Inflammatory macrophage treated with lipopolysaccharide for 4 hours (primary cell): ENCODE measurements around the gene TCFL5.

Source experiments
- DNase-seq: peaks from one replicate; pipeline ENCODE4 v3.0.0-alpha.2; 2020

TCFL5 gene

GRCh38 chr20:62794007-62794724 is 67.5 kb downstream of the TCFL5 start:
- peak; percentile 95 for DNase-seq

GRCh38 chr20:62793757-62794006 is 67.9 kb downstream of the TCFL5 start:
- DNase-seq: no peak

GRCh38 chr20:62792940-62793756 is 68.5 kb downstream of the TCFL5 start:
- no peak for DNase-seq

- DNase-seq: no peak
Observed at GRCh38 chr20:62792182-62792939, 69.3 kb downstream of the TCFL5 start.

- peak; percentile 87 for DNase-seq
Observed at GRCh38 chr20:62791301-62792181, 70.1 kb downstream of the TCFL5 start.
